Ovary (tissue), 9 donors: ENCODE results near the gene NPAS3. TPM values are rescaled to one million over a fixed set of nuclear protein-coding genes. Genes with fewer than 3 reads are reported as not detected.

Source experiments
- DNase-seq, 5 donors: peaks; one replicate each; pipeline ENCODE4 v3.0.0-alpha.2; 2019 to 2020
- H3K27ac ChIP-seq, 2 donors: fragments of 200-600 bp; one replicate each; pipeline versions ENCODE4 v1.5.1 to v1.8.0; 2019 to 2022
- H3K27me3 ChIP-seq: fragments of 200-600 bp; one replicate; pipeline ENCODE4 v1.8.0; 2022
- H3K36me3 ChIP-seq: fragments of 200-600 bp; sonication (generic); one replicate; pipeline ENCODE4 v1.5.1; 2019
- H3K4me1 ChIP-seq: one replicate; pipeline ENCODE4 v1.8.1; 2013; ENCODE audit warnings: mild to moderate bottlenecking, moderate library complexity; ENCODE audit not compliant: insufficient read depth
- H3K4me3 ChIP-seq: fragments of 200-600 bp; sonication (generic); one replicate; pipeline ENCODE4 v1.5.1; 2017
- H3K9me3 ChIP-seq, 2 donors: fragments of 200-600 bp in 1 of 2; sonication (generic) in 1 of 2; one replicate each; pipeline versions ENCODE4 v1.5.1 to v1.8.1; 2013 to 2019; ENCODE audit warnings: mild to moderate bottlenecking in 1 of 2, moderate library complexity in 1 of 2
- CTCF ChIP-seq, 3 donors: fragments of 450-650 bp in 2 of 3; fragments of 200-600 bp in 1 of 3; IDR thresholded peaks; one replicate each; pipeline versions ENCODE4 v1.5.1 to v1.8.0; 2016 to 2022; ENCODE audit warnings: antibody characterized with exemption in 3 of 3, mild to moderate bottlenecking in 1 of 3
- EP300 ChIP-seq: sonication (generic); formaldehyde crosslinking; IDR thresholded peaks from one replicate; pipeline ENCODE4 v1.6.1; 2017; ENCODE audit warnings: antibody characterized with exemption
- POLR2A ChIP-seq: fragments of 450-650 bp; IDR thresholded peaks from one replicate; pipeline ENCODE4 v1.6.1; 2017; ENCODE audit warnings: antibody characterized with exemption, mild to moderate bottlenecking, moderate library complexity
- WGBS, 3 donors: extraction: QIAGEN DNeasy Blood & Tissue Kit in 1 of 3; methylation state at CpG; one replicate each; pipeline versions ENCODE4 v1.1.5 to v1.1.7; 2013 to 2017; 5-methylcytosine and 5-hydroxymethylcytosine counted together
- intact Hi-C, 4 donors: fragments of 100-400 bp; cut with DNase I; formaldehyde crosslinking; loops; one replicate each; pipeline versions ENCODE4 v1.11.0 to v1.15.1; 2022 to 2023
- polyA plus RNA-seq, 2 donors: library from polyadenylated mRNA; stranded (reverse); fragments of 200-250 nt in 1 of 2; fragments of 350-450 nt in 1 of 2; fragmentation: Illumina TruSeq in 1 of 2; extraction: RNeasy Lipid Tissue Mini Kit (QIAGEN cat#74804) in 1 of 2; gene quantifications; one replicate each; pipeline ENCODE4 v1.2.3, GENCODE V29; 2013 to 2014
- total RNA-seq, 7 donors: library from RNA; depleted of rRNA in 2 of 7; stranded (reverse); fragments of >200 nt in 2 of 7; fragmentation: NEBNext Ultra II Directional in 3 of 7; extraction: Animal tissue kit (Norgen Biotek cat#: 25700) in 3 of 7; gene quantifications; one replicate each; pipeline versions ENCODE4 v1.1.0 to v1.2.4, GENCODE V29; 2016 to 2023
- donor health status: DM: no; HTN: no; CAD: no; lungs with moderate emphysema.
- donor health status: DM: no; HTN: no; CAD: no.
- donor health status: Bipolar disorder and iron deficiency.
- donor health status: DM: yes; HTN: yes; CAD: no.
- donor health status: DM: no; HTN: no; CAD: no.
- donor health status: DM: yes; HTN: yes; CAD: no.

Gene NPAS3
- total and polyA plus RNA-seq, 9 donors, result 1.9 to 15.4 (median 11.4) TPM

- 94 to 97% (median 96%) methylated on average over 2 of the region's 2 CpGs for WGBS, 3 donors
- H3K27me3 ChIP-seq, result no peaks in the 10 kb centered on the region
- H3K27ac ChIP-seq, result no peak overlapping the region
- H3K36me3 ChIP-seq, result no peaks in the 10 kb centered on the region
- H3K4me1 ChIP-seq, result no peaks in the 10 kb centered on the region
- TF ChIP-seq POLR2A, result no peak
- TF ChIP-seq EP300, result no peak
- no peak for TF ChIP-seq CTCF (IDR thresholded peaks at IDR 0.05)
- H3K4me3 ChIP-seq, result no peak overlapping the region
- intact Hi-C loops, result no loop called here
- DNase-seq, result no peak
- no peaks in the 10 kb centered on the region for H3K9me3 ChIP-seq
Observed at GRCh38 chr14:33534104-33534503, 595.4 kb downstream of the NPAS3 start.

GRCh38 chr14:33534632-33535031, 596.0 kb downstream of the NPAS3 start:
- WGBS, 3 donors, result 82 to 83% (median 83%) methylated on average over 6 of the region's 6 CpGs
- no peaks in the 10 kb centered on the region for H3K4me1 ChIP-seq
- no peak overlapping the region for H3K4me3 ChIP-seq
- no peaks in the 10 kb centered on the region for H3K36me3 ChIP-seq
- H3K27ac ChIP-seq, result no peak overlapping the region
- DNase-seq, result no peak
- intact Hi-C loops, result no loop called here
- TF ChIP-seq CTCF (IDR thresholded peaks at IDR 0.05) (no peak), POLR2A (no peak), EP300 (no peak)
- no peaks in the 10 kb centered on the region for H3K9me3 ChIP-seq
- no peaks in the 10 kb centered on the region for H3K27me3 ChIP-seq

- H3K9me3 ChIP-seq, result no peaks in the 10 kb centered on the region
- no peak for TF ChIP-seq CTCF (IDR thresholded peaks at IDR 0.05)
- TF ChIP-seq POLR2A, result no peak
- TF ChIP-seq EP300, result no peak
- 35 to 46% (median 35%) methylated on average over 3 of the region's 3 CpGs for WGBS, 3 donors
- intact Hi-C loops, result no loop called here
- no peak overlapping the region for H3K4me3 ChIP-seq
- H3K27ac ChIP-seq, result no peak overlapping the region
- H3K27me3 ChIP-seq, result no peaks in the 10 kb centered on the region
- no peaks in the 10 kb centered on the region for H3K36me3 ChIP-seq
- no peak for DNase-seq
- H3K4me1 ChIP-seq, result no peaks in the 10 kb centered on the region
Observed at GRCh38 chr14:33539918-33540357, 601.3 kb downstream of the NPAS3 start.

- Histone ChIP-seq H3K9me3 (no peaks in the 10 kb centered on the region), H3K4me1 (no peaks in the 10 kb centered on the region), H3K36me3 (no peaks in the 10 kb centered on the region), H3K4me3 (no peak overlapping the region), H3K27me3 (no peaks in the 10 kb centered on the region), H3K27ac (no peak overlapping the region)
- intact Hi-C loops, result no loop called here
- TF ChIP-seq CTCF (IDR thresholded peaks at IDR 0.05) (no peak), POLR2A (no peak), EP300 (no peak)
- 95 to 100% (median 98%) methylated on average over 2 of the region's 2 CpGs for WGBS, 3 donors
- no peak for DNase-seq
Observed at GRCh38 chr14:33541171-33541570, 602.5 kb downstream of the NPAS3 start.
